ENCODE data around the gene MAPK12.

MAPK12 gene

DNA sequence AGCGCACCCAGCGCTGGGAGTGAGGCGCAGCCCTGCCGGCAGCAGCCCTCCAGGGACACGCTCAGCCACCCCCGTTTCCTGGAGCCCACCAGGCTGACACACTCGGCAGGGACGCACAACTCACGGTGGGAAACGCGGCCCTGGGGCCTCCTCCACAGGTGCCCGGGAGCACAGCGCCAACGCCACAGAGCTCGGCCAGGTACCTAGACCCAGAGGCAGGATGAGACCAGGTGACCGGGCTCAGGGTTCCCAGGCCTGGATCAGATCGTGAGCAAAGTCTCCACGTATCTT lies 34.7 kb downstream of the MAPK12 start:
- DNase-seq (ENCODE audit: low spot score): no peak
- TF ChIP-seq, protein P1, sequence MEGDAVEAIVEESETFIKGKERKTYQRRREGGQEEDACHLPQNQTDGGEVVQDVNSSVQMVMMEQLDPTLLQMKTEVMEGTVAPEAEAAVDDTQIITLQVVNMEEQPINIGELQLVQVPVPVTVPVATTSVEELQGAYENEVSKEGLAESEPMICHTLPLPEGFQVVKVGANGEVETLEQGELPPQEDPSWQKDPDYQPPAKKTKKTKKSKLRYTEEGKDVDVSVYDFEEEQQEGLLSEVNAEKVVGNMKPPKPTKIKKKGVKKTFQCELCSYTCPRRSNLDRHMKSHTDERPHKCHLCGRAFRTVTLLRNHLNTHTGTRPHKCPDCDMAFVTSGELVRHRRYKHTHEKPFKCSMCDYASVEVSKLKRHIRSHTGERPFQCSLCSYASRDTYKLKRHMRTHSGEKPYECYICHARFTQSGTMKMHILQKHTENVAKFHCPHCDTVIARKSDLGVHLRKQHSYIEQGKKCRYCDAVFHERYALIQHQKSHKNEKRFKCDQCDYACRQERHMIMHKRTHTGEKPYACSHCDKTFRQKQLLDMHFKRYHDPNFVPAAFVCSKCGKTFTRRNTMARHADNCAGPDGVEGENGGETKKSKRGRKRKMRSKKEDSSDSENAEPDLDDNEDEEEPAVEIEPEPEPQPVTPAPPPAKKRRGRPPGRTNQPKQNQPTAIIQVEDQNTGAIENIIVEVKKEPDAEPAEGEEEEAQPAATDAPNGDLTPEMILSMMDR (IDR thresholded peaks at IDR 0.05; ENCODE audit: extremely low read depth, missing control alignments): no peak

DNA sequence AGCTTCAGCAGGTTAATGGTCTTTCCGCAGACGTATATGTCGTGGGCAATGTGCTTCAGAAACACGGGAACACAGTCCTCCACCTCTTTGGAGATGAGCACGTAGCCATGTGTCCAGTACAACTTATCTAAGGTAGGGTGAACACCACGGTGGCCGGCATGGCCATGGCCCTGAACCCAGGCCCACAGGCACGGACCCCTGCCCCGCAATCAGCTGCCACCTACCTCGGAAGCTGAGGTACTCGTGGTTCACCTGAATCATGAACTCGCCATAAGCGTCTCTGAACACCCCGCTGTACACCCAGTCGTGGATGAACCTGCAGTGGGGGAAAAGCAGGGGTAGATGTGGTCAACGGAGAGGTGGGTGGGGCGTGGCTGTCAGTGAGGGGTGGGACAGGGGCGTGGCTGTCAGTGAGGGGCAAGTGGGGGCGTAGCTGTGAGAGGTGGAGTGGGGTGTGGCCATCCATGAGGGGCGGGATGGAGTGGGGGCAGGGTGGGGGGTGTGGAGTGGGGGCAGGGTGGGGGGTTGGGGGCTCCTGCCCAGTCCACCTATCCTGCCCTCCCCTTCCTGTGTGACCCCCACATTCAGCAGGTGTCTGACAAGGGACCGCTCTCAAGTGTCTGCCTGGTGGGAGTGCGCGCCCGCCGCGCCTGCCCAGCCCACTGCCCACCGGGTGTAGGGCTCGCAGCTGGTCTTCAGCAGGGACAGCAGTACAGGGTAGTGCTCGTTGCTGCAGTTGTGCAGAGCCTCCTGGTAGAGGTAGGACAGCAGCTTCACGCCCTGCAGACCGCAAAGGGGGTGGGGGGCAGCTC lies 35.2 kb downstream of the MAPK12 start:
- DNase-seq (ENCODE audit: low spot score): no peak
- TF ChIP-seq, protein P1 (IDR thresholded peaks at IDR 0.05; ENCODE audit: extremely low read depth, missing control alignments): no peak

DNA sequence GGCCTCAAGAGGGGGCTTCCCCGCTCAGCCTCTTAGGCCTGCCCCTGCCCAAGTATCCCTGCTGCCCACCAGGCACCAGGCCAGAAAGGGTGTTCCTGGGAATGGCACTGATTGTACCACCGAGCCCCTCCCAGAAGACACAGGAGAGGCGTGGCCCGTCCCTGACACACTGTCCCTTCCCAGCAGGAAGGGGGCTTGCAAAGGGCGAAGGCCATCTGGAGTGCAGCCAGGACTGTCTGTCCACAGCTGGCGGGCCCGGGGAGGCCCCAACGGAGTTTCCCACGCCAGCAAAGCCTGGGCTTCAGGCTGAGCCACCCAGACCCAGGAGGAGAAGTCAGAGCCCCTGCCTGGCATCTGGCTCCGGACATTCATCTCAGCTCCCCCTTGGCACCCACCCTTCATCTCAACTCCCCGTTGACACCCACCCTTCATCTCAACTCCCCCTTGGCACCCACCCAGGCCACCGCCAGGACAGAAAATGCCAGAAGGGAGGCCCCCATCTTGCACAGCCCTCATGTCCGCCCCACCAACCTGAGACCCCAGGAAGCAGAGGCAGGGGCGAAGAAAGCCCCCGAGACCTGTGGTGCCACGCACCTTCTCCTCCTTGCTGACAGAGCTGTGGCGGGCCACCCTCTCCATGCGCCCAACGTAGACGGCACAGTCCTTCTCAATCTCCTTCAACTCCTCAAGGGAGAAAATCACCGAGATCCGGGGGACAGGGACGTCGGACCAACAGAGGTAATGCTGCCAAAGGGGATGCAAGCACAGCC lies 36.1 kb downstream of the MAPK12 start:
- TF ChIP-seq, protein P1 (IDR thresholded peaks at IDR 0.05; ENCODE audit: extremely low read depth, missing control alignments): no peak

DNA sequence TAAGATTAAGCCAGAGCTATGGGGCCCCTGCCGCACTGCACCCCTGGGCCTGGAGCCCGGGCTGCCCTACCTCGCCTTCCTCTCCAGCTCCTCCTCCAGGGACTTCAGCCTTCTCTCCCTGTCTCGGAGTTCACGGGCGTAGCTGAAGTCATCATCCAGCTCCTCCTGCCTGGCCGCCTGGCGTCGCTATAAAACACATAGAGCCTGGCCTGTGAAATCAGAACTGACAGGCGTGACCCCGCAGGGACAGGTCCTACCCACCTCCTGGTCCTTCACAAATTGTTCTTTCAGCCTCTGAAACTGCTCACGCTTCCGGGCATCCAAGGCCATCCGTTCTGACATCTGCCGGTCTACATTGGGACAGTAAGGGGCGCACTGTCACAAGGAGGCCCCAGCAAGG lies 37.4 kb downstream of the MAPK12 start:
- no peak for DNase-seq (ENCODE audit: low spot score)
- TF ChIP-seq, protein P1 (IDR thresholded peaks at IDR 0.05; ENCODE audit: extremely low read depth, missing control alignments): no peak

More for the DNA sequence above, 36.1 kb downstream of the MAPK12 start:
- no peak for DNase-seq (ENCODE audit: low spot score)

DNA sequence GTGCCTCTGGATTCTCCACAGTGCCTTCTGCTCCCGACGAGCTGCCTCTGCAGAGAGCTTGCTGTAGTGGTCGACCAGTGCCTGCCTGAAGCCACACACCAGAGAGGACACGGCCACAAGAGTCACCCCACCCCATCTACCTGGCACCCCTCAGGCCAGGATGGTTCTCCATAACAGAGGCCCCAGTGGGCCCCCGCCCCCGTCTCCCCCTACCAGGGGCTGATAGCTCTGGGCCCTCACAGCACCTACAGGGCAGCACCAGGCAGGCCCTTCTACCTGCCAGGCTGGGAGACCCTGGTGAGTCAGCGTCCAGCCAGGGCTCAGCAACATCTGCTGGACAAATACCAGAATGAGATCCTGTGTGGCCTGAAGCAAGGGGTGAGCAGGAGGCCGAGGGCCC lies 39.0 kb downstream of the MAPK12 start:
- TF ChIP-seq, protein P1 (IDR thresholded peaks at IDR 0.05; ENCODE audit: extremely low read depth, missing control alignments): no peak
- no peak for DNase-seq (ENCODE audit: low spot score)

DNA sequence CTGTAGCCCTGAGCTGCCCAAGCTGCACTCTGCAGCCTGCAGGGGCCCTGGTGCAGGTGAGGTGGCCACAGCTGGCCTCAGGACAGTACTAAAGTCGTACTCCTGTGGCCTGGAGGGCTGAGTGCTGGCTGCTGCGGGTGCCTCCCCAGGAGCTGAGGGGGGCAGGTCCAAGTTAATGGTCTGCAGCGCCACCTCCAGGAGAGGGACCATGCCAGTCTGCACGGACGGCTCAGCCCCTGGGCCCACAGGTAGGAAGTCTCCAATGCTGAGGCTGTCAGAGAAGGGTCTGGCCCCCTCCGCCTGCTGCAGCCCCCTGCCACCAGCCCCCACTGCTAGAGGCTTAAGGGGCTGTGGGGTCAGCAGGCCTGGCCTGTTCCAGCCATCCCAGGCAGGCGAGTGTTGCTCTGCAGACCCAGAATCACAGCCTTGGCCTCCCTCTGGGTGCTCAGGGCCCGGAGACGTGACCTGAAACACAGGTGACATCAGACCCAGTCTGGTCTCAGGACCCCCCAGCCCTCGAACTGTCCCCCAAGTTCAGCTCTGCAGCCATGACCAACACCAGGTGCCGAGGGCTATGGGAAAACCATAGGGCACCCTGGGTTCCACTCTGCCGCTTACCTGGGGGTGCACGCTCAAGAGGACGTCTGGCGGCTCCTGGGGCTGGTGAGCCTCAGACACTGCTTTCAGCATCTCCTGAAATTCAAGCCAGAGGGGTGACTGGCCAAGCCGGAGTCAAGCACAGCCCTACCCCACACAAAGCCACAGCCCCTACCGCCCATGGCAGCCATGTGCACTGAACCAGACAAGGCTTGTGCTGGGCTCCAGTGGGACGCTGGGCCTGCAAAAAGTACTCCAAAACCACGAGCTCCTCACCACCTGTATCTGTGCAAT lies 39.8 kb downstream of the MAPK12 start:
- TF ChIP-seq, protein P1 (IDR thresholded peaks at IDR 0.05; ENCODE audit: extremely low read depth, missing control alignments): no peak
- DNase-seq (ENCODE audit: low spot score): no peak

Measured in GM20000 (cell line).